Heart left ventricle (tissue), 13 donors: Measurements from ENCODE around the gene LYPD1.

Experiments
- POLR2A ChIP-seq, 2 donors: fragments of 450-650 bp; IDR thresholded peaks; one replicate each; pipeline ENCODE4 v1.6.1; 2017; ENCODE audit warnings: antibody characterized with exemption in 2 of 2, mild to moderate bottlenecking in 2 of 2, moderate library complexity in 2 of 2
- TF ChIP-seq, protein P1 (sequence below), 12 donors: fragments of 200-600 bp; sonication (generic) in 4 of 12; IDR thresholded peaks; one replicate each; pipeline versions ENCODE4 v1.5.0 to v1.8.0; 2018 to 2022; ENCODE audit warnings: antibody characterized with exemption in 12 of 12, mild to moderate bottlenecking in 5 of 12
- donor health status: ischemic (EF 13 %, LVEDD 7.1; RV severe dilation, severe dysfunction).
- donor health status: DM: no; HTN: yes; CAD: no.
- donor health status: DM: no; HTN: no; CAD: no.
- donor health status: ischemic (EF 25% LVEDD 6.9; RV normal size, moderate dysfunction).
- donor health status: ischemic (EF 25% LVEDD 5.7; RV mildly dilated, moderate dysfunction).
- donor health status: ischemic (EF 35%, LVEDD 5.7; RV mildly dilated, moderate dysfunction).
- donor health status: nonischemic (EF 11% LVEDD 7.7; RV severe dilation, severe dysfunction).
- donor health status: DM: yes; HTN: yes; CAD: no.
- donor health status: PGD.
- donor health status: ischemic (EF 29% LVEDD 5.4; RV normal size, mild dysfunction).
- donor health status: nonischemic (EF 23%, LVEDD 6.1; RV moderate dilation, normal function).

DNA sequence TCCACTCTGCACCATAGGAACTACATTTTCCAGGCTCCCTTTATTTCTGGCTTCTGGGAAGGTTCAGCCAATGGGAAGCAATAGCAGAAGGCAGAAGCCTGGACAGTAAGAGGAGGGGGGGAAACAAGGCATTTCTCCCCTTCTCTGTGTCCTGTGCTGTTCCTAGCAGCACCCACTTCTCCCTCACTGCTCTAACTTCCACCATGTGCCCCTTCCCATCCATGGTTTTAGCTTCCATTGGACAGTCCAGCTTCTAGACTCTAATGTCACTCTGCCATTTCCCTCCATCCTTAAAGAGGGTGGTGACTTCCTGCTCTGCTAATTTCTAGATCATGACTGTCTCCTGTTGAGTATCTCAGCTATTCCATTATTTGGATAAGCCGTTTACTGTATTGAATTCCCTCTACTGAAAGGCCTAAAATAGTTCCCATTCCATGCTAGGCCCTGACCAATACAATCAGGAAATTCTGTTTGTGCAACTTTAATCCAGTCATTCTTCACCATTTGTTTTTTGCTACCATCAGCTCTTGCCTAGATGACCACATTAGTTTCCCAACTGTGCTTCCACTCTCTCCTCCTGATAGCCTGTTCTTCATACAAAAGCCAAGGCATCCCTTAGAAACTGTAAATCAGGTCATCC, 20.8 kb upstream of the LYPD1 start:
- no peak for TF ChIP-seq POLR2A (IDR thresholded peaks at IDR 0.05)
- TF ChIP-seq, protein P1, sequence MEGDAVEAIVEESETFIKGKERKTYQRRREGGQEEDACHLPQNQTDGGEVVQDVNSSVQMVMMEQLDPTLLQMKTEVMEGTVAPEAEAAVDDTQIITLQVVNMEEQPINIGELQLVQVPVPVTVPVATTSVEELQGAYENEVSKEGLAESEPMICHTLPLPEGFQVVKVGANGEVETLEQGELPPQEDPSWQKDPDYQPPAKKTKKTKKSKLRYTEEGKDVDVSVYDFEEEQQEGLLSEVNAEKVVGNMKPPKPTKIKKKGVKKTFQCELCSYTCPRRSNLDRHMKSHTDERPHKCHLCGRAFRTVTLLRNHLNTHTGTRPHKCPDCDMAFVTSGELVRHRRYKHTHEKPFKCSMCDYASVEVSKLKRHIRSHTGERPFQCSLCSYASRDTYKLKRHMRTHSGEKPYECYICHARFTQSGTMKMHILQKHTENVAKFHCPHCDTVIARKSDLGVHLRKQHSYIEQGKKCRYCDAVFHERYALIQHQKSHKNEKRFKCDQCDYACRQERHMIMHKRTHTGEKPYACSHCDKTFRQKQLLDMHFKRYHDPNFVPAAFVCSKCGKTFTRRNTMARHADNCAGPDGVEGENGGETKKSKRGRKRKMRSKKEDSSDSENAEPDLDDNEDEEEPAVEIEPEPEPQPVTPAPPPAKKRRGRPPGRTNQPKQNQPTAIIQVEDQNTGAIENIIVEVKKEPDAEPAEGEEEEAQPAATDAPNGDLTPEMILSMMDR (IDR thresholded peaks at IDR 0.05) = no peak
